Posterior cingulate gyrus (tissue), 11 donors: ENCODE measurements around the gene CCL7.
A peak's percentile ranks its signal among the peaks of the same experiment; 100 is the strongest.

Source experiments
- DNase-seq, 10 donors: peaks; one replicate each; pipeline versions ENCODE4 v3.0.0 to v3.0.0-alpha.2; 2020 to 2021; ENCODE audit warnings: mixed read lengths in 3 of 10
- intact Hi-C: fragments of 100-400 bp; cut with DNase I; formaldehyde crosslinking; loops from one replicate; pipeline ENCODE4 v1.15.1; 2023

The CCL7 gene

GRCh38 chr17:34246446-34246845, 23.6 kb upstream of the CCL7 start:
- intact Hi-C loops: no loop called here
- no peak for DNase-seq

- intact Hi-C loops: no loop called here
- no peak for DNase-seq
Measured at GRCh38 chr17:34246881-34247280, 23.1 kb upstream of the CCL7 start.

GRCh38 chr17:34248511-34249024, 21.5 kb upstream of the CCL7 start:
- intact Hi-C loops: no loop called here
- no peak for DNase-seq

GRCh38 chr17:34249061-34249460, 21.0 kb upstream of the CCL7 start:
- intact Hi-C loops: no loop called here
- no peak for DNase-seq

GRCh38 chr17:34249478-34249877, 20.5 kb upstream of the CCL7 start:
- no peak for DNase-seq
- intact Hi-C loops: no loop called here

GRCh38 chr17:34251186-34251585, 18.8 kb upstream of the CCL7 start:
- DNase-seq: no peak
- intact Hi-C loops: loop anchor here (10.0 kb wide), 1 partner anchor 56 kb away; no protein-coding TSS in a partner anchor

GRCh38 chr17:34252095-34252443, 18.0 kb upstream of the CCL7 start:
- no peak for DNase-seq
- intact Hi-C loops: loop anchor here (10.0 kb wide), 1 partner anchor 57 kb away; no protein-coding TSS in a partner anchor

- peak; percentile 33 to 97 (median 82) for DNase-seq
- intact Hi-C loops: loop anchor here (10.0 kb wide), 1 partner anchor 58 kb away; no protein-coding TSS in a partner anchor
Measured at GRCh38 chr17:34252444-34253138, 17.4 kb upstream of the CCL7 start.

- DNase-seq: no peak
- intact Hi-C loops: loop anchor here (10.0 kb wide), 1 partner anchor 58 kb away; no protein-coding TSS in a partner anchor
Measured at GRCh38 chr17:34253139-34253525, 16.9 kb upstream of the CCL7 start.

GRCh38 chr17:34254146-34254545, 15.9 kb upstream of the CCL7 start:
- no peak for DNase-seq
- intact Hi-C loops: loop anchor here (10.0 kb wide), 1 partner anchor 59 kb away; no protein-coding TSS in a partner anchor

- DNase-seq: peak in 5 of 10 donors; percentile 36 to 87 (median 50)
- intact Hi-C loops: loop anchor here (10.0 kb wide), 1 partner anchor 60 kb away; no protein-coding TSS in a partner anchor
Measured at GRCh38 chr17:34254651-34255380, 15.2 kb upstream of the CCL7 start, which contains the start of gene CCL2. Gene CCL2 (plus strand): TSS chr17:34255285. CDS start chr17:34255350, 65 bp downstream.

- intact Hi-C loops: loop anchor here (10.0 kb wide), 1 partner anchor 61 kb away; no protein-coding TSS in a partner anchor
- no peak for DNase-seq
Measured at GRCh38 chr17:34255381-34255732, 14.7 kb upstream of the CCL7 start.

- intact Hi-C loops: loop anchor here (10.0 kb wide), 1 partner anchor 61 kb away; no protein-coding TSS in a partner anchor
- DNase-seq: no peak
Measured at GRCh38 chr17:34255841-34256240, 14.2 kb upstream of the CCL7 start.

GRCh38 chr17:34257299-34257985, 12.6 kb upstream of the CCL7 start:
- DNase-seq: no peak

GRCh38 chr17:34257986-34258326, 12.1 kb upstream of the CCL7 start:
- intact Hi-C loops: loop anchor here (10.0 kb wide), 1 partner anchor 63 kb away; no protein-coding TSS in a partner anchor
- DNase-seq: no peak

More at GRCh38 chr17:34257299-34257985, 12.6 kb upstream of the CCL7 start:
- intact Hi-C loops: loop anchor here (10.0 kb wide), 1 partner anchor 63 kb away; no protein-coding TSS in a partner anchor

- DNase-seq: no peak
- intact Hi-C loops: loop anchor here (10.0 kb wide), 1 partner anchor 64 kb away; no protein-coding TSS in a partner anchor
Measured at GRCh38 chr17:34259146-34259545, 10.9 kb upstream of the CCL7 start.

GRCh38 chr17:34260861-34261260, 9.2 kb upstream of the CCL7 start:
- DNase-seq: no peak
- intact Hi-C loops: no loop called here

GRCh38 chr17:34261568-34262337, 8.3 kb upstream of the CCL7 start:
- DNase-seq: no peak
- intact Hi-C loops: no loop called here

GRCh38 chr17:34265711-34266110, 4.3 kb upstream of the CCL7 start:
- DNase-seq: no peak
- intact Hi-C loops: no loop called here

- intact Hi-C loops: no loop called here
- DNase-seq: no peak
Measured at GRCh38 chr17:34275881-34276280, 5.9 kb downstream of the CCL7 start.
